ENCODE data around the gene GRK7.

Gene GRK7

DNA sequence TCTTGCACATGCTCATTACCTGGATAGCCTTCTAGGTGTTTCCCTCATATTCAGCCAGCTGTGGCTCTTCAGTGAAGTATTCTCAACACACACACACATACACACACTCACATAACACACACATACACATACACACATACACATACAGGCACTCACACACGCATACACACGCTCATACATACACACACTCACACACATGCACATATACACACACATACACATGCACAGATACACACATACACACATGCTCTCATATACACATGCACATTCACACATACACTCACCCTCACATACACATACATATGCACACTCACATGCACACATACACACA, 41.2 kb downstream of the GRK7 start:
- DNase-seq: no peak
- Histone ChIP-seq H3K27me3 (ENCODE audit: insufficient read depth, low read depth, severe bottlenecking) (no peaks in the 10 kb centered on the region), H3K9me3 (ENCODE audit: severe bottlenecking) (no peaks in the 10 kb centered on the region), H3K4me3 (ENCODE audit: low read depth, low read length) (no peak overlapping the region), H3K36me3 (no peaks in the 10 kb centered on the region), H3K27ac (no peak overlapping the region)
- TF ChIP-seq, protein P1, sequence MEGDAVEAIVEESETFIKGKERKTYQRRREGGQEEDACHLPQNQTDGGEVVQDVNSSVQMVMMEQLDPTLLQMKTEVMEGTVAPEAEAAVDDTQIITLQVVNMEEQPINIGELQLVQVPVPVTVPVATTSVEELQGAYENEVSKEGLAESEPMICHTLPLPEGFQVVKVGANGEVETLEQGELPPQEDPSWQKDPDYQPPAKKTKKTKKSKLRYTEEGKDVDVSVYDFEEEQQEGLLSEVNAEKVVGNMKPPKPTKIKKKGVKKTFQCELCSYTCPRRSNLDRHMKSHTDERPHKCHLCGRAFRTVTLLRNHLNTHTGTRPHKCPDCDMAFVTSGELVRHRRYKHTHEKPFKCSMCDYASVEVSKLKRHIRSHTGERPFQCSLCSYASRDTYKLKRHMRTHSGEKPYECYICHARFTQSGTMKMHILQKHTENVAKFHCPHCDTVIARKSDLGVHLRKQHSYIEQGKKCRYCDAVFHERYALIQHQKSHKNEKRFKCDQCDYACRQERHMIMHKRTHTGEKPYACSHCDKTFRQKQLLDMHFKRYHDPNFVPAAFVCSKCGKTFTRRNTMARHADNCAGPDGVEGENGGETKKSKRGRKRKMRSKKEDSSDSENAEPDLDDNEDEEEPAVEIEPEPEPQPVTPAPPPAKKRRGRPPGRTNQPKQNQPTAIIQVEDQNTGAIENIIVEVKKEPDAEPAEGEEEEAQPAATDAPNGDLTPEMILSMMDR (IDR thresholded peaks at IDR 0.05; ENCODE audit: low read depth, low read length): no peak

DNA sequence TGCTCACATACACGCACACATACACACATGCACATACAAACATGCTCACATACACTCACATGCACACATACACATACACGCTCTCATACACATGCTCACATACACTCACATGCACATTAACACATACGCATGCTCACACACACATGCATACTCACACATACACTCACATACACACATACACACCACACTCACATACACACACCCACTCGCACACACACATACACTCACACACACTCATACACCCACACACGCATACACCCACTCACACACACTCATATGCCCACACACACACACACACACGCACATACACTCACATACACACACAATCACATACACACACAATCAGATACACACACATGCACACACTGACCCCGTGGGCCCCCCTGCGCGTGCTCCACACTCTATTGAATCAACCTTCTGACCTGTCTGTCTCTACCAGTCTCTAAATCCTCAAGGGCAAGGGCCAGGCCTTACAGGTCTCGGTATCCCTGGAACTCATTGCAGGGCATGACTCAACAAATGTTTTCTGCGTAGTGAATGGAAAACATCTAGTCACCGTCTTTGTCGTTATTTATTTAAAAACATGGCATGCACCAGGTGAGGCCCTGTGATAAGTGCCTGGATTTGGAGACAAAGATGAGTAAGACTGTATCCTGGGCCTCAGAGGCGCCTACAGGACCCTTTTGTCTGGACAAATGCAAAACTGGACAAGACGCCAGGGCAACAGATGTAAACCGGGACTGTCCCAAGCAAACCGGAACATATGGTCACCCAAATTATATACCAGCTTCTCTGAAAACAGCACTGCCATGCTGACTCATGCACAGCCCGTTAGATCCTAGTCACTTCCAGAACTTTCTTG, 41.8 kb downstream of the GRK7 start:
- Histone ChIP-seq H3K36me3 (no peaks in the 10 kb centered on the region), H3K27me3 (ENCODE audit: insufficient read depth, low read depth, severe bottlenecking) (no peaks in the 10 kb centered on the region), H3K9me3 (ENCODE audit: severe bottlenecking) (no peaks in the 10 kb centered on the region), H3K4me3 (ENCODE audit: low read depth, low read length) (no peak overlapping the region), H3K27ac (no peak overlapping the region)
- no peak for DNase-seq
- TF ChIP-seq, protein P1 (IDR thresholded peaks at IDR 0.05; ENCODE audit: low read depth, low read length): no peak

DNA sequence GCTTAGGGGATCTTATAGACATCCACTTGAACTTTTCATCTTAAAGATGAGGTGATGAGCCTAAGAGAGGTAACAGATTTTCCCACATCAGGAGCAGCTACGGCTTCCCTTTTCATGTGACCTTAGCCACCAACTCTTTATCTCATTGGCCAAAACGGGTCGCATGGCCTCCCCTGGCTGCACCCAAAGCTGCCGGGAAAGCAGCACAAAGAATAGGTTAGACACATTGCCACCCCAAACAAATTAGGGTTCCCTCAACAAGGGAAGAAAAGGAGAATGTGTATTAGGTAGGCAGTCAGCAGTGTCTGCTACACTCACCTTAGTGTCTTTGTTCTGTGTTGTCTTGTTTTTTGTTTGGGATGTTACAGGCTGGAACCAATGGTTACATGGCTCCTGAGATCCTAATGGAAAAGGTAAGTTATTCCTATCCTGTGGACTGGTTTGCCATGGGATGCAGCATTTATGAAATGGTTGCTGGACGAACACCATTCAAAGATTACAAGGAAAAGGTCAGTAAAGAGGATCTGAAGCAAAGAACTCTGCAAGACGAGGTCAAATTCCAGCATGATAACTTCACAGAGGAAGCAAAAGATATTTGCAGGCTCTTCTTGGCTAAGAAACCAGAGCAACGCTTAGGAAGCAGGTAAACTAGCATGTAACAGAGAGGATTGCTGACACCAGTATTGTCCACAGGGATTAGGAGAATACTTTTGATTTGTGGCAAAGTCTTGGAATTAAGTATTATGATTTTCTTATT, 44.2 kb downstream of the GRK7 start:
- no peak overlapping the region for H3K27ac ChIP-seq
- H3K27me3 ChIP-seq (ENCODE audit: insufficient read depth, low read depth, severe bottlenecking): no peaks in the 10 kb centered on the region
- TF ChIP-seq, protein P1 (IDR thresholded peaks at IDR 0.05; ENCODE audit: low read depth, low read length): no peak
- H3K36me3 ChIP-seq: no peaks in the 10 kb centered on the region
- no peak overlapping the region for H3K4me3 ChIP-seq (ENCODE audit: low read depth, low read length)
- H3K9me3 ChIP-seq (ENCODE audit: severe bottlenecking): no peaks in the 10 kb centered on the region
- no peak for DNase-seq

DNA sequence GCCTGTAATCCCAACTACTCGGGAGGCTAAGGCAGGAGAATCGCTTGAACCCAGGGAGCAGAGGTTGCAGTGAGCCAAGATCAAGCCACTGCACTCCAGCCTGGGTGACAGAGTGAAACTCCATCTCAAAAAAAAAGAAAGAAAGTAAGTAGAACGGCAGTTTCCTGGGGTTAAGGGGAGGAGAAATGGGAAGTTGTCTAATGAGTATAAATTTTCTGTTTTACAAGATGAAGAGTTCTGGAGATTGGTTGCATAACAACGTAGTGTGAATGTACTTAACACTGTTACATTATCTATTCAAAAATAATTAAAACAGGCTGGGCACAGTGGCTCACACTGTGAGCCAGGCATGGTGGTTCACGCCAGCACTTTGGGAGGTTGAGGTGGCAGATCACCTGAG, 45.4 kb downstream of the GRK7 start:
- TF ChIP-seq, protein P1 (IDR thresholded peaks at IDR 0.05; ENCODE audit: low read depth, low read length): no peak
- no peak overlapping the region for H3K27ac ChIP-seq
- no peaks in the 10 kb centered on the region for H3K27me3 ChIP-seq (ENCODE audit: insufficient read depth, low read depth, severe bottlenecking)
- no peak for DNase-seq
- H3K9me3 ChIP-seq (ENCODE audit: severe bottlenecking): no peaks in the 10 kb centered on the region
- no peak overlapping the region for H3K4me3 ChIP-seq (ENCODE audit: low read depth, low read length)
- no peaks in the 10 kb centered on the region for H3K36me3 ChIP-seq

DNA sequence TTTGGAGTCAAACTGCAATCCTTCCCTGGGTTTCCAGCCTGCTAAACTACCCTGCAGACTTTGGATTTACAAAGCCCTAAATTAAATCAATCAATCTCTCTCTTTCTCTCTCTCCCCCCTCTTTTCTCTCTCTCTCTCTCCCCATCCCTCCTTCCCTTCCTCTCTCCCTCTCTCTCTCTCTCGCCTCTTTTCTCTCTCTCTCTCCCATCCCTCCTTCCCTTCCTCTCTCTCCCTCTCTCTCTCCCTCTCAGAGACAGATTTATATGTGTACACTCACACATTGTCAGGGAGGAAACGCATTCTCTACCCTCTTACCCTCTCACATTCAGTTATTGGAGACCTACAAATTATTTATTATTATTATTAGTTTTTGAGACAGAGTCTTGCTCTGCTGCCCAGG, 47.0 kb downstream of the GRK7 start:
- DNase-seq: no peak
- Histone ChIP-seq H3K27ac (peak overlapping the region; percentile 8; the same call in 1 of the 2 replicates), H3K27me3 (ENCODE audit: insufficient read depth, low read depth, severe bottlenecking) (no peaks in the 10 kb centered on the region), H3K4me3 (ENCODE audit: low read depth, low read length) (no peak overlapping the region), H3K36me3 (no peaks in the 10 kb centered on the region), H3K9me3 (ENCODE audit: severe bottlenecking) (no peaks in the 10 kb centered on the region)
- TF ChIP-seq, protein P1 (IDR thresholded peaks at IDR 0.05; ENCODE audit: low read depth, low read length): no peak
